Stimulated activated CD8-positive, alpha-beta memory T cell treated with anti-CD3 and anti-CD28 coated beads, Interleukin-4, amount 100 ng/mL, for 48 hours (primary cell): Measurements from ENCODE around the gene TMEM269.
"Not testable (repeated sequence)": the region's sequence is repeated elsewhere in the genome, so short reads cannot be mapped to it uniquely, and the experiment has no call there.

Experiments used
- DNase-seq: peaks from one replicate; pipeline ENCODE4 v3.0.0-alpha.2; 2020

TMEM269 gene

GRCh38 chr1:42748461-42749410 is 36.1 kb upstream of the TMEM269 start:
- no peak for DNase-seq

- no peak for DNase-seq
Observed at GRCh38 chr1:42750041-42750440, 34.8 kb upstream of the TMEM269 start.

GRCh38 chr1:42751511-42752070 is 33.2 kb upstream of the TMEM269 start:
- not testable (repeated sequence) for DNase-seq

GRCh38 chr1:42752284-42752683 is 32.5 kb upstream of the TMEM269 start:
- DNase-seq: no peak

- DNase-seq: no peak
Observed at GRCh38 chr1:42753070-42753469, 31.7 kb upstream of the TMEM269 start.

GRCh38 chr1:42756956-42757891 is 27.6 kb upstream of the TMEM269 start:
- no peak for DNase-seq

- DNase-seq: no peak
Observed at GRCh38 chr1:42757892-42758275, 26.9 kb upstream of the TMEM269 start.

- no peak for DNase-seq
Observed at GRCh38 chr1:42758641-42759040, 26.1 kb upstream of the TMEM269 start.

GRCh38 chr1:42759114-42759513 is 25.7 kb upstream of the TMEM269 start:
- no peak for DNase-seq

GRCh38 chr1:42761567-42761966 is 23.2 kb upstream of the TMEM269 start:
- no peak for DNase-seq

- DNase-seq: no peak
Observed at GRCh38 chr1:42762269-42762668, 22.5 kb upstream of the TMEM269 start.

GRCh38 chr1:42765269-42765668 is 19.5 kb upstream of the TMEM269 start:
- no peak for DNase-seq

GRCh38 chr1:42765832-42766740 is 18.7 kb upstream of the TMEM269 start:
- DNase-seq: peak; percentile 71

GRCh38 chr1:42766741-42767509 is 17.9 kb upstream of the TMEM269 start, which contains the start of the genes C1orf50 and P3H1:
TSS of gene C1orf50 (plus strand) at chr1:42767249. CDS start at chr1:42767312, 63 bp downstream.
TSS of gene P3H1 (minus strand) at chr1:42767028. CDS start at chr1:42766971, 57 bp downstream.
- peak; percentile 100 for DNase-seq

- no peak for DNase-seq
Observed at GRCh38 chr1:42767510-42768000, 17.2 kb upstream of the TMEM269 start.

GRCh38 chr1:42768172-42768571 is 16.6 kb upstream of the TMEM269 start:
- DNase-seq: no peak

GRCh38 chr1:42769811-42770210 is 15.0 kb upstream of the TMEM269 start:
- DNase-seq: no peak

- no peak for DNase-seq
Observed at GRCh38 chr1:42773420-42773819, 11.4 kb upstream of the TMEM269 start.

- DNase-seq: peak; percentile 39
Observed at GRCh38 chr1:42774928-42775526, 9.8 kb upstream of the TMEM269 start.

GRCh38 chr1:42776502-42776901 is 8.3 kb upstream of the TMEM269 start:
- no peak for DNase-seq
